ENCODE results near the gene ATG2A.

The ATG2A gene

GRCh38 chr11:64916775-64917662, at the start of gene ATG2A:
Gene ATG2A, minus strand, starts transcription at chr11:64917209. Its CDS starts 74 bp downstream, at chr11:64917135.
- DNase-seq = peak; percentile 99

- DNase-seq = no peak
These were observed 46.1 kb upstream of the ATG2A start for GRCh38 chr11:64963072-64963631.

GRCh38 chr11:64960719-64961118, 43.7 kb upstream of the ATG2A start:
- no peak for DNase-seq

- DNase-seq = no peak
These were observed 42.5 kb upstream of the ATG2A start for GRCh38 chr11:64959498-64959897.

- DNase-seq = no peak
These were observed 37.2 kb upstream of the ATG2A start for GRCh38 chr11:64954201-64954600.

- DNase-seq = no peak
These were observed 34.5 kb upstream of the ATG2A start for GRCh38 chr11:64951529-64951928.

- DNase-seq = no peak
These were observed 30.3 kb upstream of the ATG2A start for GRCh38 chr11:64947208-64947814.

- no peak for DNase-seq
These were observed 19.5 kb upstream of the ATG2A start for GRCh38 chr11:64936539-64936938.

GRCh38 chr11:64935359-64936081, 18.5 kb upstream of the ATG2A start, which contains the start of gene GPHA2:
Gene GPHA2, minus strand, starts transcription at chr11:64935893. Its CDS starts 433 bp downstream, at chr11:64935460.
- DNase-seq = no peak

GRCh38 chr11:64934682-64935358, 17.8 kb upstream of the ATG2A start:
- no peak for DNase-seq

- no peak for DNase-seq
These were observed 17.1 kb upstream of the ATG2A start for GRCh38 chr11:64933935-64934681.

- no peak for DNase-seq
These were observed 16.4 kb upstream of the ATG2A start for GRCh38 chr11:64933213-64933934.

GRCh38 chr11:64932324-64932723, 15.3 kb upstream of the ATG2A start:
- DNase-seq = no peak

- DNase-seq = no peak
These were observed 14.3 kb upstream of the ATG2A start for GRCh38 chr11:64931290-64931689.

- no peak for DNase-seq
These were observed 13.3 kb upstream of the ATG2A start for GRCh38 chr11:64930340-64930739.

GRCh38 chr11:64929625-64930024, 12.6 kb upstream of the ATG2A start:
- DNase-seq = no peak

- DNase-seq = no peak
These were observed 11.9 kb upstream of the ATG2A start for GRCh38 chr11:64928957-64929356.

- DNase-seq = no peak
These were observed 9.7 kb upstream of the ATG2A start for GRCh38 chr11:64926689-64927088.

GRCh38 chr11:64925536-64926436, 8.8 kb upstream of the ATG2A start:
- DNase-seq = no peak

- peak in 1 of 2 donors; percentile 16 for DNase-seq
These were observed 7.9 kb upstream of the ATG2A start for GRCh38 chr11:64924910-64925284.

Measured in CD4-positive, alpha-beta T cell treated with Interleukin-1 beta for 1 hour (primary cell).